HG02973 (cell line): ENCODE measurements around the gene IL10.
"Not testable (repeated sequence)": the region's sequence is repeated elsewhere in the genome, so short reads cannot be mapped to it uniquely, and the experiment has no call there.

Source experiments
- ATAC-seq: cut with Tn5 transposase; IDR thresholded peaks from one replicate; pipeline ENCODE4 v1.9.1; 2021; ENCODE audit warnings: moderate library complexity; ENCODE audit not compliant: unreplicated experiment

Gene IL10

DNA sequence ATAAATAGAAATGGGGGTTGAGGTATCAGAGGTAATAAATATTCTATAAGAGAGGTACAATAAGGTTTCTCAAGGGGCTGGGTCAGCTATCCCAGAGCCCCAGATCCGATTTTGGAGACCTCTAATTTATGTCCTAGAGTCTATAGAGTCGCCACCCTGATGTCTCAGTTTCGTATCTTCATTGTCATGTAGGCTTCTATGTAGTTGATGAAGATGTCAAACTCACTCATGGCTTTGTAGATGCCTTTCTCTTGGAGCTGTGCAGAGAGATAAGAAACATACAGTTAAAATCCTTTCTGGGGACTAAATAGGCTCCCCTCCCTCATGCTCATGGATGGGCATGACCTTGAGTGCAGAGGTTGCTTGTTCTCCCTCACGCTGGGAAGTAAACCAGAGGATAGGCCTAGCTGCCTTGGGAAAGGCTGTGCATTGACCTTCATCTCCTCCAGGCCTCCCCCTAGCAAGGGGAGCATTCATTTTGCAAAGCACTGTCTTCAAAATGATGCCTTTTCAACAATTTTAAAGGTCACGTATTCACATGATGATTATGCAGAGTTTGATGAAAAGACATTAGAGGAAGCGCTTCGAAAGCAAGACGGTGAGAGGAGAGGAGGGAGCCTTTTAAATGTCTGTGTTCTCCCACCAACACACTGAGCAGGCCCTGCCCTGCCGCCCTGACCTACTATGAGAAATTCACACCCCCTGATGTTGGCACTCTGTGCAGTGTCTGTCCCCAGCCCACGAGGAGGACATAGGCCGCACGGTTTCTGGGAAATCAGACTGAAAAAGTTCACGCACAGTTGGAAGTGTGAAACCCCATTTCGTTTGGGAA, 3.6 kb downstream of the IL10 start:
- no peak for ATAC-seq

- peak; percentile 39 for ATAC-seq
Observed at GRCh38 chr1:206766251-206766856, 5.9 kb downstream of the IL10 start.

DNA sequence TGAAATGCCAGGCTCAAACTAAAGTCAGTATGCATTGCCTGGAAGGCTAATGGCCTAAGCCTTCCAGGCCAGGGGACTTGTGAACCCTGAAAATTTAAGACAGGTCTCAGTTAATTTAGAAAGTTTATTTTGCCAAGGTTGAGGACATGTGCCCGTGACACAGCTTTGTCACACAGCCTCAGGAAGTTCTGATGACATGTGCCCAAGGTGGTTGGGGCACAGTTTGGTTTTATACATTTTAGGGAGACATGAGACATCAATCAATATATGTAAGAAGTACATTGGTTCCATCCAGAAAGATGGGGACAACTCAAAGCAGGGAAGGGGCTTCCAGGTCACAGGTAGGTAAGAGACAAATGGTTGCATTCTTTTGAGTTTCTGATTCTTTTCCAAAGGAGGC, 6.5 kb downstream of the IL10 start:
- not testable (repeated sequence) for ATAC-seq

GRCh38 chr1:206762741-206763364, 9.4 kb downstream of the IL10 start:
- not testable (repeated sequence) for ATAC-seq

DNA sequence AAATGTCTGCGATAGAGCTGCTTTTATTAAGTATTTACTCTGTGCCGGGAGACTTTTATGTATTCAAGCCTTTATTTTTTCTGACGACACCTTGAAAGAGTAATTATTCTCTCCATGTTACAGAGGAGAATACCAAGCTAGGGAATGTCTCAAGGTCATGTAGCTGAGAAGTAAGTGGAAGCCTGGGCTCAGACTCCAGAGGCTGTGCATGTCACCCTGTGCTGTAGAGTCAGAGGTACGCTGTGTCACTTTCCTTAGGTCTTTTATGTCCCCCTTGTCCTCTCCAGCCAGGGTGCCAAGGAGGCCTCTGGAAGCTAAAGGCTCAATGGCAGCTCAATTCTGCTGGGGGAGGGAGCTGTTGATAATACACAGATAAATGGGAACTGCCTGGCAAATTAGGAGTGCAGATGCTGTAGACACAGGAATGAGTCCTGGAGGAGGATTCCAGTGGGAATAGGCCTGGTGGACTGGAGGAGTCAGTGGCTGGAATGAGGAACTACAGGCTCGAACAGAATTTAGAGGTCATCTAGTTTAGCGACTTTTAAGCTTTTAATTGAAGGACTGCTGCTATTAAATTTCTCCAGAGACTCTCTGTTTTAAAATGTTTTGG, 11.0 kb downstream of the IL10 start:
- ATAC-seq = no peak

DNA sequence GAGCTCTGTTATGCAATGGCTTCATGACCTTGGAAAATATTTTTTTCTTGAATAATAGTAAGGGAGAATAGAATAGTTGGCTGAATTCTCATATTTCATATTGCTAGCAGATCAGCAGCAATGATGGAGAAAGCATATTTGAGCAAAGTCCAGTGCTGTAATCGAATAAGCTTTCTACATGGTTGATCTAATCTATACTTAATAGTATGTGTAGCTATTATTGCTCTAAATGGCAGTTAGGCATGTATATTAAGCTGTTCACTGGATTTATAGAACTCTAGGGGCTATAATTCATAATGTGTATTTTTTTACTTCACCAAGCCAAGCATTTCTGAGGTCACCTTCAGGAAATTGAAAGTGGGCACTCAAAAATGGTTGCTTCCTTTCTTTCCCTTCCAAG, 11.7 kb downstream of the IL10 start:
- ATAC-seq = no peak

DNA sequence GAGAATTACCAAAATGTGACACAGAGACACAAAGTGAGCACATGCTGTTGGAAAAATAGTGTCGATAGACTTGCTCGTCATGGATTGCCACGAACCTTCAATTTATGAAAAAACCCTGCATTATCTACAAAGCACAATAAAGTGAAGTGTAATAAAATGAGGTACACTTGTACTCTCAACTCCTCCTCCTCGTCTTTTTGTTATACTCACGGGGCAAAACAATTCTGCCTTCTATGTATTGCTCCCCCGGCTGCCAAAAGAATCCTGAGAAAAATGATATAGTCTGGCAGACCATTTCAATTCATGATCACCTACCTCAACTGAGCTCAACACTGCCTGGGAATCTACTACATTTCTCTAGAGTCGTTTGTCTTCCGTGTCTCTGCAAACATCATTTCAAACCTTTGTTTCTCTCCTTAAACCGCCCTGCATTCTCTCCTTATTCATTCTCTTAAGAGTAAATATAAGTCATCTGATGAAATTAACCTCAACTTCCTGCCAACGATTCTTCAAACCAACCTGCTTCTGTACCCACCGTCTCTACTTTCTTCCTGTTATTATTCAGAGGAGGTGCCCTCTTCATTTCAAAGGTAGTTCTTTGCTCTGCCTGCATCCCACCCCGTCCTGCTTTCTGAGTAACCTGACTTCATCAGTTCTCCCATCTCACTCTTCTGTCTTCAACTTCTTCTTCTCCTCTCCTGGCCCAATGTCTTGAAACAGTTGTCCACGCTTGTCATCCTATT, 14.6 kb downstream of the IL10 start:
- ATAC-seq = no peak

- no peak for ATAC-seq
Observed at GRCh38 chr1:206754011-206754410, 18.3 kb downstream of the IL10 start.

DNA sequence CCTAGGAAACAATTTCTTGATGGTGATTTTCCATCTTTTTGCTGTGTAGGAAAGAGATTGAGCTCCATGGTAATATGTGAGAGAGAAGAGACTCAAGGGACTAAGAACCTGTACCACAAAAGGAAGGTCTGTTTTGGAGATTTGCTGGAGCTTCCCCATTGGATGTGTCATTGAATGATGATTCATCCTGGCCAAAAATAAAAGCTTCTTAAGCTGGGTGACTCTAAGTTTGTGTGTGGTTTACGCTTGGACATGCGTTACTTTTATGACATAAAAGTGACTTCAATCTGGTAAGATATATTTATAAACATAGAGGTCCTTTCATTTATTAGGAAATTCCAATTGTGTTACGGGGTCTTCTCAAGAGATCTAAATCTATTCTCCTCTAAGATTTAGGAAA, 19.2 kb downstream of the IL10 start:
- no peak for ATAC-seq

- no peak for ATAC-seq
Observed at GRCh38 chr1:206752481-206752880, 19.8 kb downstream of the IL10 start.

DNA sequence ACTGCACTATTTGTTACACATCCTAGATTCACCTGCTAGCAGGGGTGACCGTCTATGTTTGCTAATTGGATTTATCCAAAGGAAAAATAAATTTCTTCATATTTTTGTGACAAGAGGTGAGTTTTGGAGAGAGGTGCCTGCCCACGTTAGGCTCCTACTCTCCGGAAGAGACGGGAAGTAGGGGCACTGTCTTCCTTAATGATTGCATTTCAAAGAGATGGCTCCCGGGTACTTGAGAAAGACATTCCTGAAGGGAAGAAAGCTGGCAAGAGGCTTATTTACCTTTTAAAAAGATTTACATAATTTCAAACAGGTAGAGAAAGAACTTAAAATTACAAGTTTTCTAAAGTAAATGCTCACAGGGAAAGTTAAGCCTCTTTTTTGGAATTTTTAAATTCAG, 20.4 kb downstream of the IL10 start:
- ATAC-seq = no peak

DNA sequence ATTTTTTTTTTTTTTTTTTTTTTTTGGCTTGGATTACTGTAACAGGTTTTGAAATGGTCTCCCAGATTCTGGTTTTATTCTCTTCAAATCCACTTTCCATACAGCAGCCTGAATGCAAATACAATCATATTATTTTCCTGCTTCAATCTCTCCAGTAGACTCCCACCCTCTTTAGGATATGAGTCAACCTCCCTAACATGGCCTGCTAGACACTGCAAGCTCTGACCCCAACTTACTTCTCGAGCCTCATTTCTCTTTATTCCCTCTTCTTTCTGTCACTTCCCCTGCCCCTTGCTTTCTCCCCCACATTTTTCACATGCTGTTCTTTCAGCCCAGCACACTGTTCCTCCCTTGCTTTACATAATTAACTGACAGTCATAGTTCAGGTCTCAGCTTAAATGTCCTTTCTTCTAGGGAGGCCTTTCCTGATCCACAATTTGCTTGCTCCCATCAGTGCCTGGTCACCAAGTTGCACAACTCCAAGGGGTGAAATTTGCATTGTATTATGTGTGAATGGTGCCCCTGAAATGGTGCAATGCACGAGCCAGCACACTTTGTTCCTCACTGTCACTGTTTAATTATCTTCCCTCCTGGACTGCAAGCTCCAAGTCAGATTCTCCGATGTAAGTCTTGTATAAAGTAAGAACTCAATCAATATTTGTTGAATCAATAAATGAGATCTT, 23.8 kb downstream of the IL10 start:
- ATAC-seq = no peak

DNA sequence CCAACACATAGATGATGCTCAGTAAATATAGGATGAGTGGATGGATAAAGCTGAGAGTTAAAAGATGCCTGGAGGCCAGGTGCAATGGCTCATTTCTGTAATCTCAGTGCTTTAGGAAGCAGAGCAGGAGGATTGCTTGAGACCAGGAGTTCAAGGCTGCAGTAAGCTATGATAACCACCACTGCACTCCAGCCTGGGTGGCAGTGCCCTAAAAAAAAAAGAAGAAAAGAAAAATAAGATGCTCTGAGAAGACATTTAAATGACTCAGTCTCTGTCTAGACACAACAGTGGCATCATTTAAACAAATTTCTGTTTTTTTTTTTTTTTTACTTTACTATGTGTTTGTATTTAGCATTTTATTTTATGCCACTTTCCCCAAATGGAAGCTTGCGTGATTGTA, 27.0 kb downstream of the IL10 start:
- ATAC-seq = no peak

DNA sequence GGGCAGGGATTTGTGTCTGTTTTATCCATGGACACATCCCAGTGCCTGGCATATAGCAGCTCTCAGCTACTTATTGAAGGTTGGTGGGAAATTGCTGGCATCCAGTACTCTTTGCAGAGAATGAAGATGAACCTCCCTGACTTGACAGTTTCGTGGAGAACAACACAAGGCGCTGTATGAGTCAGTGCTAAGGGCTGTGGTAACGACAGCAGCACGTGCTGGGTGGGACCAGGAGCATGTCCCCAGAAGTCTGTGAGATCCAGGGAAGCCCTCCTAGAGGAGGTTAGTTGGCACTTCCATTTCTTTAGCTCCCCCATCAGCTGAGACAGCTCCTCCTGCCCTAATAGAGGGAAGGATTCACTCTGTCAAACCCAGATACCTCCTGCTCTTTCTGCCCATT, 27.6 kb downstream of the IL10 start:
- no peak for ATAC-seq

DNA sequence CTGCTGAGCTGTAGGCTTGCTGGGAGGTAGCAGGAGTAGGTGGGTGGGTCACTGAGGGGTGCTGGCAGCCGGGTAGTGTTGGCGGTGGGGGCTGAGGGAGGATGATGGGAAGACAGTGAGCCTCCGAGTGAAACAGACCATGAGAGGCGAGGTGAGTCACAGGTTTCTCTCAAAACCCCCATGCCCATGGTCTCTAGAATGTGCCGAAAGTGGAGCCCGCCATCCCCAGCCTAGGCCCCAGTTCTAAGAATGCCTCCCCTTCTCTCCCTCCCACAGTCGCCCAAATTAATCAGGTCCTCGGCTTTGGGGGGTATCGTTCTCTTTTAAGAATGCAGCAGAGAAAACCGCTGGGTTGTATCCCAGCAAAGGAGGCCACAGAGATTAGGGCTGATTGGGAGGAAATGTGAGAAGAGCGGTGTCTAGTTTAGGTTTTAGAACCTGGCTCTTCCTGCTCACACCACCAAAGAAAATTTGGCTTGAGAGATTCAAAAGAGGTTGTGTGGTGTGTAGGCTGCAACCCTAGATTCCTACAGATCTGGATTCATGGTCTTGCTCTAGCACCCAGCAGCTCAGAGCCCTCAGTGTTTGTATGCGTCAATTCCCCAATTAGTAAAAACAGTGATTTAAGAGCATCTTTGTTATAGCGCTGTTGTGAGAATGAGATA, 29.4 kb downstream of the IL10 start:
- ATAC-seq = no peak

GRCh38 chr1:206741142-206741701, 31.1 kb downstream of the IL10 start:
- ATAC-seq = no peak

DNA sequence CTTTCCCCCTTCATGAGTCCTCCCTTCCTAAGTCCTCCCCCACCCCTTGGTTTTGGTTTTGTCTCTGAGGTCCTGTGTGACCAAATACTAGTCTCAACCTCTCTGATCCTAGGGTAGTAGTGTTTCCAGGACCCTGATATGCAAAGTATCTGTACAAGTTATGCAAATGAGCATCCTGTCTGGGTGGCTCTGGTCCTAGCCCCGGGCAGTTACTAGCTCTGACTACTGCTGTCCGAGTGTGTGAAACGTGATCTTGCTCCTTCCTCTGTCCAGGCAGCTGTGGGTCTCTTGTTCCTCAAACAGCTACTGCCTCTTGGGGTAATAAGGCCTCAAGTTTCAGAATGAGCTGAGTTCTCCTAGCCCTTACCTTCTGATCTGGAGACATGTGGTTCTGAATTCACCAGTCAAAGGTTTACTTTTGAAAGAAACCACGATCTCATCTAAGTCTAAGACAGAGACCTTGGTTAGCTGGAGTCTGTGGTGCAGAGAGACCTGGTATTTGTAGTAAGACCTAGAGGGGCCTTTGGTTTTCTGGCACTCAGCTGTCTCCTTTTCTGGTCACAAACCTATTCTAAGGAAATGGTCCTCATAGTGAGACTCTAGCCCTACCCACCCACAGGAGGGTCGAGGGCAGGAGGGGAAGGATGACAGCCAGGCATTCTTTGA, 32.8 kb downstream of the IL10 start:
- ATAC-seq = peak; percentile 74

- no peak for ATAC-seq
Observed at GRCh38 chr1:206738370-206739366, 33.6 kb downstream of the IL10 start.
